ENCODE results near the gene SSBP2. TPM values are rescaled to one million over a fixed set of nuclear protein-coding genes. Genes with fewer than 3 reads are reported as not detected.

The SSBP2 gene
- total RNA-seq, 3 donors from 2014 or later: 17.5 to 77.9 (median 20.9) TPM

DNA sequence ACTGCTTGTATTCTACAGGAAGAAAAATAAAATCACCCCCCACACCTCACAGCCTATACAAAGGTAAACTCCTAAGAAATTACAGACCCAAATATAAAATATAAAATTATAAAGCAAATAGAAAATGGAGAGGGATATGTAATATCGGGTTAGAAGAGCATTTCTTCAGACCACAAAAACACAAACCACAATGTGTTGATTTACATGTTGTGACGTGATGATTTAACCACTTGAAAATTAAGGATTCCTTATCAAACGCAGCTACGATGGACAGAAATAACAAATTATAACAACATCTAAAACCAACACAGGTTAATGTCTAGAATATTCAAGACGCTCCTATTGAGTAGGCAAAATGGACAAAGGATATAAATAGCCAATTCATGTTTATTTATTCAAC is 26.3 kb downstream of the SSBP2 start:
- Histone ChIP-seq H3K9me3 (no peaks in the 10 kb centered on the region), H3K36me3 (ENCODE audit: low read depth) (no peaks in the 10 kb centered on the region), H3K4me1 (ENCODE audit: low read depth) (peaks cover under 1% of the 10 kb centered on the region), H3K4me3 (no peak overlapping the region)
- TF ChIP-seq, protein P1, sequence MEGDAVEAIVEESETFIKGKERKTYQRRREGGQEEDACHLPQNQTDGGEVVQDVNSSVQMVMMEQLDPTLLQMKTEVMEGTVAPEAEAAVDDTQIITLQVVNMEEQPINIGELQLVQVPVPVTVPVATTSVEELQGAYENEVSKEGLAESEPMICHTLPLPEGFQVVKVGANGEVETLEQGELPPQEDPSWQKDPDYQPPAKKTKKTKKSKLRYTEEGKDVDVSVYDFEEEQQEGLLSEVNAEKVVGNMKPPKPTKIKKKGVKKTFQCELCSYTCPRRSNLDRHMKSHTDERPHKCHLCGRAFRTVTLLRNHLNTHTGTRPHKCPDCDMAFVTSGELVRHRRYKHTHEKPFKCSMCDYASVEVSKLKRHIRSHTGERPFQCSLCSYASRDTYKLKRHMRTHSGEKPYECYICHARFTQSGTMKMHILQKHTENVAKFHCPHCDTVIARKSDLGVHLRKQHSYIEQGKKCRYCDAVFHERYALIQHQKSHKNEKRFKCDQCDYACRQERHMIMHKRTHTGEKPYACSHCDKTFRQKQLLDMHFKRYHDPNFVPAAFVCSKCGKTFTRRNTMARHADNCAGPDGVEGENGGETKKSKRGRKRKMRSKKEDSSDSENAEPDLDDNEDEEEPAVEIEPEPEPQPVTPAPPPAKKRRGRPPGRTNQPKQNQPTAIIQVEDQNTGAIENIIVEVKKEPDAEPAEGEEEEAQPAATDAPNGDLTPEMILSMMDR (IDR thresholded peaks at IDR 0.05): no peak
- intact Hi-C loops (cut with DNase I, micrococcal nuclease): no loop called here
- ATAC-seq: no peak
- DNase-seq: no peak

DNA sequence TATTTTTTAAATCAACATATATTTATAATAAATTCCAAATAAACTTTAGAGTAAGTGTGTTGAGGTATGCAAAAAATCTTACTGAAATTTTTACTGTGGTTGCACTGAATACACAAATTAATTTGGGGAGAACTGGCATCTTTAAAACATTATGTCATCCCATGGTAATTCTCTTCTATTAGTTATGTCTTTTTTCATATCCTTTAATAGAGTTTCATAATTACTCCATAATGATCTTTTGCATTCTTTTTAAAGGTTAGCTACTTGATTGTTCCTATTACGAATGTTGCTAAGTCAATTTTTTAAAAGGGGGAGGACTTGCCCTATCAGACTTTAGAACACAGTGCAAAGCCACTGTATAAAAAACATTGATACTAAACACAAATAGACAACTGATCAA is 26.8 kb downstream of the SSBP2 start:
- TF ChIP-seq, protein P1 (IDR thresholded peaks at IDR 0.05): no peak
- H3K4me1 ChIP-seq (ENCODE audit: low read depth): peaks cover 4% of the 10 kb centered on the region
- no peaks in the 10 kb centered on the region for H3K36me3 ChIP-seq (ENCODE audit: low read depth)
- no peak for DNase-seq
- intact Hi-C loops (cut with DNase I, micrococcal nuclease): no loop called here
- no peaks in the 10 kb centered on the region for H3K9me3 ChIP-seq
- no peak for ATAC-seq
- no peak overlapping the region for H3K4me3 ChIP-seq

DNA sequence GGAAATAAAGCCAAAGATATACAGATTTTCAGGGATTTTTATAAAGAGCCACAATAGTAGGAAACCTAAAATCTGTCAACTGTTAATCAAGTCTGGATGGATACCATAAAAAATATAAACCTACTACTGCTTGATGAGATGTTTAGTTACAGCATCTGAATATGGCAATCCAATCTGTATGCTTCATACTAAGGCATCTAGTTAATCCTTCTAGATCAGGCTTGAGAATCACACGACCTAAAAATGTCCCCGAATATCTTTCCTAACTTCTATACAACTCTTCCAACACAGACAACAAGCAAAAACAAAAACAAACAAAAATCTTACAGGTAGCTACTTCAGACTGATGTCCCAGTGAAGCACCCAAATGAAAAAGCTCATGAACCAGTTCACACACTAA is 29.8 kb downstream of the SSBP2 start:
- DNase-seq: no peak
- H3K4me3 ChIP-seq: no peak overlapping the region
- no peaks in the 10 kb centered on the region for H3K36me3 ChIP-seq (ENCODE audit: low read depth)
- no peaks in the 10 kb centered on the region for H3K9me3 ChIP-seq
- peaks cover 4% of the 10 kb centered on the region for H3K4me1 ChIP-seq (ENCODE audit: low read depth)
- no peak for ATAC-seq
- intact Hi-C loops (cut with DNase I, micrococcal nuclease): no loop called here
- TF ChIP-seq, protein P1 (IDR thresholded peaks at IDR 0.05): no peak

DNA sequence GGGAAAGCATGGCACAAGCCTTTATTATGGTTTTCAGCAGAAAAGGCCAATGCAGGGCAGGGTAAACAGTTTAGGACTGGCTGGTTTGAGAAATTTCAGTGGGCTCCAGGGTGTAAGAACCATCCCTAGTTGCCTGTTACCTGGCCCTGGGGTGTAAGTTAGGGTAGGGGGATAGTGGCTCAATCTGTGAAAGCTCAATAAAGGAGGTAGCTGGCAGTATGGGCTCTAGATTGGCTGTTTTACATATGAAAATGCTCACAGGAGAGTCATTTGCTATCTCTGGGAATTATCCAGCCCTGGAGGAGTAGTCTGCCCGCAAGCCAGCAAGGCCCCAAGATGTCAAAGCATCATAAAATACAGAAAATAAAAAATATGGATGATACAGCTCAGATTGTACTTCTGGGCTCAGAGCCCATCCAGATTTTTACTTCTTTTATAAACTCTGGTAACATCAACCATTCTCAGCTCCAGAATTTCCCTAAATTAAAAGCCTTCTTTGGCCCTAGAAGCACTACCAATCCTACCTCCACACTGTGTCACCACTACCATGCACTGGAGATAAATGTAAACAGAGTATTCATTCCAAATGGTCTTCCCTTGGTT is 31.1 kb downstream of the SSBP2 start:
- no peaks in the 10 kb centered on the region for H3K36me3 ChIP-seq (ENCODE audit: low read depth)
- no peak overlapping the region for H3K4me3 ChIP-seq
- intact Hi-C loops (cut with DNase I, micrococcal nuclease): no loop called here
- ATAC-seq (no peak), DNase-seq (no peak)
- TF ChIP-seq, protein P1 (IDR thresholded peaks at IDR 0.05): no peak
- H3K9me3 ChIP-seq: no peaks in the 10 kb centered on the region
- peaks cover 4% of the 10 kb centered on the region for H3K4me1 ChIP-seq (ENCODE audit: low read depth)

DNA sequence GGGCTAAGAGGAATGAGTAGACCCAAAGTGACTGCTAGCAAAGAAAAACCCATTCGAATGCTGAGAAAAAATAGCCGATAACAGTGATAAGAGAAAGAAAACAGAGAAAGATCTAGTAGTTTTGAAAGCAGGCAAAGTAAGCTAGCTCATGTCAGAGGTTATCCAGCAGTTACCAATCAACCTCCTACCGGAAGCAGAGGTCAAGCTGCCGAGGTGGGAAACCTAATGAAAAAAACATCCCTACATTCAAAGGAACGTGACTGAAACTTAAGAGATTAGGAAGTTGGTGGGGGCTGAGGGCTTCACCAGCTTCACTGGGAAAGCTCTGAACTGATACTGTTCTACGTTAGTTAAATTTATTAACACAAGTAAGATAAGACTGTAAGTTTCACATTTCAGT is 32.6 kb downstream of the SSBP2 start:
- Histone ChIP-seq H3K36me3 (ENCODE audit: low read depth) (no peaks in the 10 kb centered on the region), H3K9me3 (no peaks in the 10 kb centered on the region), H3K4me3 (no peak overlapping the region), H3K4me1 (ENCODE audit: low read depth) (peaks cover 4% of the 10 kb centered on the region)
- intact Hi-C loops (cut with DNase I, micrococcal nuclease): no loop called here
- ATAC-seq: no peak
- TF ChIP-seq, protein P1 (IDR thresholded peaks at IDR 0.05): no peak
- no peak for DNase-seq

DNA sequence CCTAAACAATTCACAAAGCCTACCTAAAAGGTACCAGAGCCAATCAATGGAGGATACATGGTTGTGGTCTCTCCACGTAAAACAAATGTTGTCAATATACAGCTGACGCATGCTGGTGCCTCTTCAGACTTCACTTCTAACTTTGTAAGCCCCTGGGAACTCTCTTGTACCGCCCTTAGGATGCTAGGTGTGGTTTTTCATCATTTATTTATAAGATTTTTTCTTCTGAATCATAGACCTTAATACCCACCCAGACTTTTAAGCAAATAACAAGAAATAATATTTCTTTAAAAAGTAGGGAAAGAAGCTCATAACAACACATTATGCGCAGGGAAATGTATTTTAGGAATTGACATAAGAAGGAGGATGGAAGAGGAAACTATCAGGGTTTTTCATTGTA is 33.0 kb downstream of the SSBP2 start:
- no peaks in the 10 kb centered on the region for H3K36me3 ChIP-seq (ENCODE audit: low read depth)
- TF ChIP-seq, protein P1 (IDR thresholded peaks at IDR 0.05): no peak
- H3K4me3 ChIP-seq: no peak overlapping the region
- peaks cover 4% of the 10 kb centered on the region for H3K4me1 ChIP-seq (ENCODE audit: low read depth)
- ATAC-seq: no peak
- intact Hi-C loops (cut with DNase I, micrococcal nuclease): no loop called here
- DNase-seq: no peak
- no peaks in the 10 kb centered on the region for H3K9me3 ChIP-seq
